Measurements from ENCODE around the gene BFAR. TPM values are rescaled to one million over a fixed set of nuclear protein-coding genes. Genes with fewer than 3 reads are reported as not detected.

Gene BFAR
- polyA plus RNA-seq (2013, experiment 1 of 4), result 66.3 TPM
- 66.4 TPM for polyA plus RNA-seq (2013, experiment 2 of 4)
- polyA plus RNA-seq (2013, experiment 3 of 4), result 52.6 TPM
- polyA plus RNA-seq (2013, experiment 4 of 4), result 52.4 TPM

GRCh38 chr16:14632693-14633569, at the start of gene BFAR:
BFAR (plus strand) TSS chr16:14632951; CDS start chr16:14644347, 11,396 bp downstream.
- H3K36me3 ChIP-seq (ENCODE audit: control insufficient read depth, insufficient read depth, low read length), result no peaks in the 10 kb centered on the region
- H3K27ac ChIP-seq (ENCODE audit: insufficient read depth, low read depth, low read length, poor library complexity, severe bottlenecking), result peak within 1 kb of the TSS; percentile 75
- 0 to 1% methylated on average over 69 of the region's 69 CpGs for WGBS, 2 experiments
- no peaks in the 10 kb centered on the region for H3K27me3 ChIP-seq (ENCODE audit: control insufficient read depth, insufficient read depth, low read length, poor library complexity, severe bottlenecking)
- no peaks in the 10 kb centered on the region for H3K9me3 ChIP-seq (ENCODE audit: control insufficient read depth, low read length)
- H3K4me1 ChIP-seq (ENCODE audit: control insufficient read depth, insufficient read depth, low read length), result peaks cover 12% of the 10 kb centered on the region
- H3K4me3 ChIP-seq (ENCODE audit: insufficient read depth, low read depth, low read length), result peak within 1 kb of the TSS; percentile 79

GRCh38 chr16:14585287-14585686, 47.5 kb upstream of the BFAR start:
- H3K36me3 ChIP-seq (ENCODE audit: control insufficient read depth, insufficient read depth, low read length), result peaks cover 10% of the 10 kb centered on the region
- 99 to 100% methylated on average over 3 of the region's 3 CpGs for WGBS, 2 experiments

GRCh38 chr16:14586637-14587305, 46.0 kb upstream of the BFAR start:
- Histone ChIP-seq H3K4me1 (ENCODE audit: control insufficient read depth, insufficient read depth, low read length) (no peaks in the 10 kb centered on the region), H3K27me3 (ENCODE audit: control insufficient read depth, insufficient read depth, low read length, poor library complexity, severe bottlenecking) (no peaks in the 10 kb centered on the region), H3K4me3 (ENCODE audit: insufficient read depth, low read depth, low read length) (no peak overlapping the region), H3K36me3 (ENCODE audit: control insufficient read depth, insufficient read depth, low read length) (peaks cover 9% of the 10 kb centered on the region), H3K9me3 (ENCODE audit: control insufficient read depth, low read length) (no peaks in the 10 kb centered on the region), H3K27ac (ENCODE audit: insufficient read depth, low read depth, low read length, poor library complexity, severe bottlenecking) (no peak overlapping the region)
- 94 to 95% methylated on average over 3 of the region's 3 CpGs for WGBS, 2 experiments

More at GRCh38 chr16:14585287-14585686, 47.5 kb upstream of the BFAR start:
- H3K4me3 ChIP-seq (ENCODE audit: insufficient read depth, low read depth, low read length), result no peak overlapping the region
- no peaks in the 10 kb centered on the region for H3K27me3 ChIP-seq (ENCODE audit: control insufficient read depth, insufficient read depth, low read length, poor library complexity, severe bottlenecking)
- H3K27ac ChIP-seq (ENCODE audit: insufficient read depth, low read depth, low read length, poor library complexity, severe bottlenecking), result no peak overlapping the region
- no peaks in the 10 kb centered on the region for H3K4me1 ChIP-seq (ENCODE audit: control insufficient read depth, insufficient read depth, low read length)
- no peaks in the 10 kb centered on the region for H3K9me3 ChIP-seq (ENCODE audit: control insufficient read depth, low read length)

GRCh38 chr16:14600164-14600563, 32.6 kb upstream of the BFAR start:
- H3K4me3 ChIP-seq (ENCODE audit: insufficient read depth, low read depth, low read length), result no peak overlapping the region
- H3K27me3 ChIP-seq (ENCODE audit: control insufficient read depth, insufficient read depth, low read length, poor library complexity, severe bottlenecking), result no peaks in the 10 kb centered on the region
- H3K4me1 ChIP-seq (ENCODE audit: control insufficient read depth, insufficient read depth, low read length), result no peaks in the 10 kb centered on the region
- H3K9me3 ChIP-seq (ENCODE audit: control insufficient read depth, low read length), result no peaks in the 10 kb centered on the region
- WGBS, 2 experiments, result 80 to 81% methylated on average over 2 of the region's 2 CpGs
- H3K27ac ChIP-seq (ENCODE audit: insufficient read depth, low read depth, low read length, poor library complexity, severe bottlenecking), result no peak overlapping the region
- peaks cover 20% of the 10 kb centered on the region for H3K36me3 ChIP-seq (ENCODE audit: control insufficient read depth, insufficient read depth, low read length)

GRCh38 chr16:14602443-14602963, 30.2 kb upstream of the BFAR start:
- Histone ChIP-seq H3K36me3 (ENCODE audit: control insufficient read depth, insufficient read depth, low read length) (peaks cover 23% of the 10 kb centered on the region), H3K27me3 (ENCODE audit: control insufficient read depth, insufficient read depth, low read length, poor library complexity, severe bottlenecking) (no peaks in the 10 kb centered on the region), H3K4me1 (ENCODE audit: control insufficient read depth, insufficient read depth, low read length) (no peaks in the 10 kb centered on the region), H3K4me3 (ENCODE audit: insufficient read depth, low read depth, low read length) (no peak overlapping the region), H3K9me3 (ENCODE audit: control insufficient read depth, low read length) (no peaks in the 10 kb centered on the region), H3K27ac (ENCODE audit: insufficient read depth, low read depth, low read length, poor library complexity, severe bottlenecking) (no peak overlapping the region)
- WGBS, 2 experiments, result 92 to 96% methylated on average over 6 of the region's 6 CpGs

GRCh38 chr16:14606102-14606501, 26.6 kb upstream of the BFAR start:
- H3K27ac ChIP-seq (ENCODE audit: insufficient read depth, low read depth, low read length, poor library complexity, severe bottlenecking), result no peak overlapping the region
- peaks cover 27% of the 10 kb centered on the region for H3K36me3 ChIP-seq (ENCODE audit: control insufficient read depth, insufficient read depth, low read length)
- no peak overlapping the region for H3K4me3 ChIP-seq (ENCODE audit: insufficient read depth, low read depth, low read length)
- H3K27me3 ChIP-seq (ENCODE audit: control insufficient read depth, insufficient read depth, low read length, poor library complexity, severe bottlenecking), result no peaks in the 10 kb centered on the region
- no peaks in the 10 kb centered on the region for H3K9me3 ChIP-seq (ENCODE audit: control insufficient read depth, low read length)
- H3K4me1 ChIP-seq (ENCODE audit: control insufficient read depth, insufficient read depth, low read length), result no peaks in the 10 kb centered on the region
- WGBS, 2 experiments, result 85 to 86% methylated on average over 6 of the region's 6 CpGs

- Histone ChIP-seq H3K27ac (ENCODE audit: insufficient read depth, low read depth, low read length, poor library complexity, severe bottlenecking) (no peak overlapping the region), H3K27me3 (ENCODE audit: control insufficient read depth, insufficient read depth, low read length, poor library complexity, severe bottlenecking) (no peaks in the 10 kb centered on the region), H3K4me3 (ENCODE audit: insufficient read depth, low read depth, low read length) (no peak overlapping the region), H3K4me1 (ENCODE audit: control insufficient read depth, insufficient read depth, low read length) (no peaks in the 10 kb centered on the region), H3K36me3 (ENCODE audit: control insufficient read depth, insufficient read depth, low read length) (peaks cover 22% of the 10 kb centered on the region), H3K9me3 (ENCODE audit: control insufficient read depth, low read length) (no peaks in the 10 kb centered on the region)
- WGBS, 2 experiments, result 86 to 98% methylated on average over 4 of the region's 4 CpGs
Observed at GRCh38 chr16:14608111-14608566, 24.6 kb upstream of the BFAR start.

GRCh38 chr16:14608604-14609003, 24.1 kb upstream of the BFAR start:
- no peaks in the 10 kb centered on the region for H3K9me3 ChIP-seq (ENCODE audit: control insufficient read depth, low read length)
- no peaks in the 10 kb centered on the region for H3K27me3 ChIP-seq (ENCODE audit: control insufficient read depth, insufficient read depth, low read length, poor library complexity, severe bottlenecking)
- no peak overlapping the region for H3K27ac ChIP-seq (ENCODE audit: insufficient read depth, low read depth, low read length, poor library complexity, severe bottlenecking)
- no peak overlapping the region for H3K4me3 ChIP-seq (ENCODE audit: insufficient read depth, low read depth, low read length)
- no peaks in the 10 kb centered on the region for H3K4me1 ChIP-seq (ENCODE audit: control insufficient read depth, insufficient read depth, low read length)
- H3K36me3 ChIP-seq (ENCODE audit: control insufficient read depth, insufficient read depth, low read length), result peaks cover 18% of the 10 kb centered on the region
- 89 to 91% methylated on average over 5 to 6 of the region's 6 CpGs for WGBS, 2 experiments

- Histone ChIP-seq H3K27ac (ENCODE audit: insufficient read depth, low read depth, low read length, poor library complexity, severe bottlenecking) (no peak overlapping the region), H3K4me3 (ENCODE audit: insufficient read depth, low read depth, low read length) (no peak overlapping the region), H3K9me3 (ENCODE audit: control insufficient read depth, low read length) (no peaks in the 10 kb centered on the region), H3K27me3 (ENCODE audit: control insufficient read depth, insufficient read depth, low read length, poor library complexity, severe bottlenecking) (no peaks in the 10 kb centered on the region), H3K36me3 (ENCODE audit: control insufficient read depth, insufficient read depth, low read length) (peaks cover 14% of the 10 kb centered on the region), H3K4me1 (ENCODE audit: control insufficient read depth, insufficient read depth, low read length) (no peaks in the 10 kb centered on the region)
- 86 to 87% methylated on average over 6 of the region's 6 CpGs for WGBS, 2 experiments
Observed at GRCh38 chr16:14609716-14610115, 23.0 kb upstream of the BFAR start.

- Histone ChIP-seq H3K4me1 (ENCODE audit: control insufficient read depth, insufficient read depth, low read length) (no peaks in the 10 kb centered on the region), H3K27ac (ENCODE audit: insufficient read depth, low read depth, low read length, poor library complexity, severe bottlenecking) (no peak overlapping the region), H3K27me3 (ENCODE audit: control insufficient read depth, insufficient read depth, low read length, poor library complexity, severe bottlenecking) (no peaks in the 10 kb centered on the region), H3K9me3 (ENCODE audit: control insufficient read depth, low read length) (no peaks in the 10 kb centered on the region), H3K36me3 (ENCODE audit: control insufficient read depth, insufficient read depth, low read length) (peaks cover 20% of the 10 kb centered on the region), H3K4me3 (ENCODE audit: insufficient read depth, low read depth, low read length) (no peak overlapping the region)
- WGBS, 2 experiments, result 93 to 94% methylated on average over 14 of the region's 14 CpGs
Observed at GRCh38 chr16:14611660-14612059, 21.1 kb upstream of the BFAR start.
